GM20000 (cell line): ENCODE measurements around the gene MTA1.

ENCODE experiments used
- DNase-seq: peaks from one replicate; pipeline ENCODE4 v3.0.0; 2012; ENCODE audit warnings: low spot score
- CTCF ChIP-seq: IDR thresholded peaks from 2 replicates; pipeline ENCODE4 v1.5.1; 2012; ENCODE audit warnings: mild to moderate bottlenecking, control low read depth; ENCODE audit errors: extremely low read depth, missing control alignments

The MTA1 gene

DNA sequence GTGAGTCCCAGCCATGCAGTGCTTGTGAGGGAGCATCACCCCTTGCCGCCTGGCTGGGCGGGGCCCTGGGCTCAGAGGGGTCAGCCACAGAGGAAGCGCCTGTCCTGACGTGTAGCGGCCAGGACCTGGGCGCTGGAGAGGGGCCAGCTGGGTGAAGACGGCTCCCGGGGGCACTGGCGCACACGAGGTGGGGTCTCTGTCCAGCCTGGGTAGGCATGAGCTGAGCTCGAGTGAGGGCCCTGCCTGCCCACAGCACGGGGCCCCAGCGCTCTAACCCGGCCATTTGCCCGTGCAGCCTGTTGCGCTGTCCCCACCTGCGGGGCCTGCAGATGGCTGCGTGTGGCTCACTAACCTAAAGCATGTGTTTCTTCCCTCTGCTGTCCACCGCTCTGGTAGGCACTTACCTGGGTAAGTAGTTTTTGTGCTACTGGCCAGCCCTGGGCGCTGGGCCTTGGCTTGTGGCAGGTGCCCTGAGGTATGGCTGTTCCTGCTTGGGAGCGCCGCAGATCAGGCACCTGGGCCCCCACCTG, 48.4 kb downstream of the MTA1 start:
- TF ChIP-seq CTCF: no peak
- DNase-seq: no peak

DNA sequence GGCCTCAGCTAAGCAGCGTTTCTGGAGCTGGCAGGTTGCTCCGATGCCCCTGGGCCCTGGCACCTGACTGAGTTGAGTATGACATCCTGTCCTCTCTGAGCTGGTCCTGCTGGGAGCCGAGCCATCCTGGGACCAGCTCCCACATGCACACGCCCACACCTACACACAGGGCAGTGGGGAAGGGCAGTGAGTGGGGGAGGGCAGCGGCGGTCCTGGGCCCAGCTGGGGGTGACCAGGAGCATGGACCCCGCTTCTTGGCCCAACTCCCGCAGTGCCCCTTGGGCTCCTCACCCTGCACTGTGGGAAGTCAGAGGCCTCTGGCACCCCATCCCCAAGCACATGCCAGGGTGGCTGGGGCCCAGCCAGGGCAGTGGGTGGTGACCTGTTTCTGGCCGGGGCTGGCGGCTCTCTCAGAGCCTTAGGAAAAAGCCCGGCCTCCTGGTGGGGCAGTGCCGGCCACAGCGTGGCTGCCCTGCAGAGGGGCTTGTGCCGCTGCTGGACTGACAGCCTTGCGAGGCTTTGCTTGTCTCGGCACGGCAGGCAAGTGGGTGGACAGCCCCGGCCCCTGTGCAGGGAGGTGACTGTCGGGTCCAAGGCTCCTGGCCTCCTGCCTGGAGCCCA, 49.1 kb downstream of the MTA1 start:
- no peak for TF ChIP-seq CTCF
- no peak for DNase-seq

GRCh38 chr14:105469456-105470349, 50.1 kb downstream of the MTA1 start:
- TF ChIP-seq CTCF: no peak
- no peak for DNase-seq

- no peak for DNase-seq
- TF ChIP-seq CTCF: no peak
These were observed 51.0 kb downstream of the MTA1 start for GRCh38 chr14:105470350-105471296.

DNA sequence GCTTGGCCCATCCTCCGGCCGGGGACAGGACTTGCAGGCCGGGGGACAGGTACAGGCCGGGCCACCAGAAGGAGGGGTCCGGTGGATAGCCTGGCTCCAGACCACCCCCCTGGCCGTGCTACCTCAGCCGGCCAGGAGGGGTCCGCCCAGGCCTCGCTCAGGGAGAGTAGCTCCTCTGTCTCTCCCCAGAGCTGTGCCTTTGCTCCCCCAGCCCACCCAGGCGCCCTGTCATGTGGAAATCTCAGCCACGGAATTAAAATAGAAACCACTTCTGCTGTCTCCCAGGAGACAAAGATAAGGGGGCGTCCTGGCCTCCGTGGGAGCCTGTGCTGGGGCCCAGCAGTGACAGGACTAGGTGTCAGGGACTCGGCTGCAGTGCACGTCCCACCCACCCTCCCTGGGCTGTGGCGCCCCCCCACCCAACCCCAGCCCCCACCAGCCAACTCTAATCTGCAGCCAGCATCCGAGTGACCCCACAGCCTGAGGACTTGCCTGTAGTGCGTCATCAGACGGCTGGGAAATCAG, 51.7 kb downstream of the MTA1 start:
- TF ChIP-seq CTCF: no peak
- no peak for DNase-seq

- DNase-seq: no peak
- TF ChIP-seq CTCF: no peak
These were observed 52.3 kb downstream of the MTA1 start for GRCh38 chr14:105471823-105472485.
